Osteocyte (in vitro differentiated cells): Measurements from ENCODE around the gene HMCN2. TPM values are rescaled to one million over a fixed set of nuclear protein-coding genes. Genes with fewer than 3 reads are reported as not detected.
A peak's percentile ranks its signal among the peaks of the same experiment; 100 is the strongest.

Source experiments
- DNase-seq: peaks from one replicate; pipeline ENCODE4 v3.0.0; 2021; ENCODE audit warnings: mixed read lengths; ENCODE audit not compliant: unreplicated experiment; ENCODE audit errors: extremely low spot score
- H3K27ac Mint-ChIP-seq: one replicate; pipeline ENCODE4 v1.8.0; 2021; ENCODE audit warnings: mild to moderate bottlenecking, mixed read lengths; ENCODE audit not compliant: unreplicated experiment
- H3K27me3 Mint-ChIP-seq: one replicate; pipeline ENCODE4 v1.8.0; 2021; ENCODE audit warnings: mixed read lengths; ENCODE audit not compliant: unreplicated experiment
- H3K36me3 Mint-ChIP-seq: one replicate; pipeline ENCODE4 v1.8.0; 2021; ENCODE audit warnings: mixed read lengths; ENCODE audit not compliant: unreplicated experiment
- H3K4me1 Mint-ChIP-seq: one replicate; pipeline ENCODE4 v1.8.0; 2021; ENCODE audit warnings: mixed read lengths; ENCODE audit not compliant: unreplicated experiment
- H3K4me3 Mint-ChIP-seq: one replicate; pipeline ENCODE4 v1.8.0; 2021; ENCODE audit warnings: mild to moderate bottlenecking, moderate library complexity, mixed read lengths; ENCODE audit not compliant: unreplicated experiment
- H3K9me3 Mint-ChIP-seq: one replicate; pipeline ENCODE4 v1.8.0; 2021; ENCODE audit warnings: mixed read lengths; ENCODE audit not compliant: unreplicated experiment
- CTCF ChIP-seq: fragments of 200-600 bp; sonication (generic); IDR thresholded peaks from 2 replicates; pipeline ENCODE4 v1.5.0; 2021; ENCODE audit warnings: antibody characterized with exemption, mild to moderate bottlenecking, moderate library complexity
- long read RNA-seq: library from polyadenylated mRNA; unstranded; transcript quantifications from one replicate; pipeline ENCODE4 v2.0.0, GENCODE V29; 2021
- total RNA-seq: library from RNA; stranded (reverse); gene quantifications from 2 replicates; pipeline ENCODE4 v1.2.1, GENCODE V29; 2021

Gene HMCN2
- total RNA-seq: 0.05 TPM in 2 replicates
- long read RNA-seq: 0 reads

GRCh38 chr9:130265431-130266235 lies at the start of gene HMCN2:
Gene HMCN2 (plus strand): TSS chr9:130265760. CDS start chr9:130265879, 119 bp downstream.
- TF ChIP-seq CTCF: no peak
- H3K36me3 Mint-ChIP-seq: no peaks in the 10 kb centered on the region
- H3K4me3 Mint-ChIP-seq: peak within 1 kb of the TSS; percentile 56
- H3K4me1 Mint-ChIP-seq: peaks cover 5% of the 10 kb centered on the region
- H3K9me3 Mint-ChIP-seq: no peaks in the 10 kb centered on the region
- no peak for DNase-seq
- peaks cover 83% of the 10 kb centered on the region for H3K27me3 Mint-ChIP-seq
- no peak within 1 kb of the TSS for H3K27ac Mint-ChIP-seq

GRCh38 chr9:130217838-130218237 lies 47.7 kb upstream of the HMCN2 start:
- Mint-ChIP-seq H3K27ac (no peak overlapping the region), H3K36me3 (no peaks in the 10 kb centered on the region), H3K9me3 (no peaks in the 10 kb centered on the region), H3K4me1 (peaks cover 35% of the 10 kb centered on the region), H3K4me3 (no peak overlapping the region), H3K27me3 (no peaks in the 10 kb centered on the region)
- TF ChIP-seq CTCF: no peak
- DNase-seq: no peak

GRCh38 chr9:130219661-130220096 lies 45.9 kb upstream of the HMCN2 start:
- H3K27me3 Mint-ChIP-seq: no peaks in the 10 kb centered on the region

DNA sequence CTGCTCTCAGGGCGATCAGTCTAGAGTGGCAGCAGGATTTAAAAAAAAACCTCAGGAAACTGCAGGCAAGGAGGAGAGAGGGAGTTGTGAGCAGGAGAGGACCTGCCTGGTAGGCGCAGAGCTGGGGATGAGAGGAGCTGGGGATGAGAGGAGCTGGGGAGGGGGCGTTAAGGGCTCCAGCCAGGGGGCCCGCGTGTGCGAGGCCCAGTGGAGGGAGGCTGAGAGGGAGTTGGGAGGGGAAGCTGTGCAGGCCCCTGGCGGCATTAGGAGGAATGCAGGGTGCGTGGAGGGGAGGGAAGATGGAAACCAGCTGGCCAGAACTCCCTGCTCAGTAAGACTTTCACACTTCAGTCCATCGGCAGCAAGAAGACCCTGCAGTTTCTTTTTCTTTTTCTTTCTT lies 45.2 kb upstream of the HMCN2 start:
- peaks cover 17% of the 10 kb centered on the region for H3K4me1 Mint-ChIP-seq
- no peaks in the 10 kb centered on the region for H3K9me3 Mint-ChIP-seq
- H3K27ac Mint-ChIP-seq: peak overlapping the region; percentile 16
- no peak overlapping the region for H3K4me3 Mint-ChIP-seq
- peaks cover 3% of the 10 kb centered on the region for H3K36me3 Mint-ChIP-seq
- no peak for DNase-seq
- H3K27me3 Mint-ChIP-seq: no peaks in the 10 kb centered on the region
- peak; percentile 32 for TF ChIP-seq CTCF

More at GRCh38 chr9:130219661-130220096, 45.9 kb upstream of the HMCN2 start:
- DNase-seq: no peak
- no peak for TF ChIP-seq CTCF
- Mint-ChIP-seq H3K36me3 (no peaks in the 10 kb centered on the region), H3K9me3 (no peaks in the 10 kb centered on the region), H3K4me1 (peaks cover 24% of the 10 kb centered on the region), H3K27ac (no peak overlapping the region), H3K4me3 (no peak overlapping the region)

DNA sequence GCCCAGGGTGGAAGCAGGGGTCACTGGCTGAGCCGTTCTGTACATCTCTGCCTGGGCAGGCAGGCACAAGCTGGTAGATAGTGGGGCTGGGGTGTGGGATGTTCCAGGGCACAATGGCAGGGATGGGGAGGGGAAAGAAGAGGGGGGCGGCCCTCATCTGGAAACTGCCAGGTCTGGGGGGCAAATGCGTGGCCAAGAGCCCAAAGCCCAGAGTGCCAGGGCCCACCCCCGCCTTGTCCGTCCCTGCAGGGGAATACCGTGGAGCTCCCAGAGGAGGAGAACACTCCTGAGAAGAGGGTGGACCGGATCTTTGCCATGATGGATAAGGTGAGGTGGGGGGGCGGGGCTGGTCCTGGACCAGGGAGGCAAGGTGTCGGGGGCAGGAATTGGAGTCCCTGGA lies 42.7 kb upstream of the HMCN2 start:
- Mint-ChIP-seq H3K27me3 (no peaks in the 10 kb centered on the region), H3K36me3 (peaks cover 17% of the 10 kb centered on the region), H3K9me3 (no peaks in the 10 kb centered on the region), H3K27ac (no peak overlapping the region), H3K4me3 (no peak overlapping the region), H3K4me1 (peaks cover 8% of the 10 kb centered on the region)
- no peak for DNase-seq
- TF ChIP-seq CTCF: no peak
